Tibial nerve (tissue), 3 donors: Measurements from ENCODE around the gene MUC22.

Experiments
- CTCF ChIP-seq, 5 experiments: fragments of 200-600 bp in 3 of 5; fragments of 450-650 bp in 2 of 5; sonication (generic) in 3 of 5; IDR thresholded peaks; one replicate each; pipeline ENCODE4 v1.5.1; 2016 to 2019; ENCODE audit warnings: antibody characterized with exemption in 5 of 5, mild to moderate bottlenecking in 3 of 5, moderate library complexity in 2 of 5
- POLR2A ChIP-seq, 2 donors: fragments of 450-650 bp; IDR thresholded peaks; one replicate each; pipeline ENCODE4 v1.6.1; 2017; ENCODE audit warnings: antibody characterized with exemption in 2 of 2, mild to moderate bottlenecking in 2 of 2, moderate library complexity in 2 of 2

GRCh38 chr6:31041372-31041974, 31.2 kb downstream of the MUC22 start:
- no peak for TF ChIP-seq CTCF (IDR thresholded peaks at IDR 0.05)
- TF ChIP-seq POLR2A (IDR thresholded peaks at IDR 0.05) = no peak
